ENCODE results near the gene ACTMAP.

The ACTMAP gene

DNA sequence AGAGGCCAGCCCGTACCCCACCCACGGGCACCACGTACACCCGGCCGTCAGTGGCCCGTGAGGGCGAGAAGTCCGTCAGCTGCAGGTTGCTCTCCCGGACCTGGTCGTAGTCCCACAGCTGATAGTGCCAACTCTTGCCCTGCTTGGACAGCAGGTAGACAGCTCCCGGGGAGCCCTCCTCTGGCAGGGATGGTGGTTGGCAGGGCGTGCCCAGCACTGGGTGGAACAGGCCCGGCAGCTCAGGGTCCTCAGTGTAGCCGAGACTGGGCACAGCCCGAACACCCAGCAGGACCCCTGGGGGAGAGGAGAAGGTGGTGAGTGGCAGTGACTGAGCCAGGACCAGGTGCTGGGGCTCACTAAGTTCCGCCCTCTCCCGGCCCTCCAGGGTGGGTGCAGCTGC lies 7.8 kb downstream of the ACTMAP start:
- H2BK12ac ChIP-seq (ENCODE audit: low read length), result no peak overlapping the region
- H2BK120ac ChIP-seq (ENCODE audit: low read depth, low read length), result no peak overlapping the region
- no CpG with 5 or more reads among the region's 17 CpGs for WGBS, 2 donors (ENCODE audit: extremely low coverage in 2 of 2, insufficient read length in 2 of 2, insufficient replicate concordance in 1 of 2)
- no peak overlapping the region for H3K9ac ChIP-seq (ENCODE audit: low read depth, low read length, poor library complexity)
- peaks cover 0 to 1% of the 10 kb centered on the region in 2 donors for H3K9me3 ChIP-seq (replicated peaks in 1 of 2; ENCODE audit: control insufficient read depth in 2 of 2, insufficient read depth in 1 of 2, low read depth in 1 of 2, low read length in 2 of 2)
- DNase-seq (ENCODE audit: low spot score), result no peak
- H3K4ac ChIP-seq (ENCODE audit: low read length), result no peak overlapping the region
- peak overlapping the region in 1 of 2 donors; percentile 45 for H3K4me3 ChIP-seq (ENCODE audit: low read length in 2 of 2)
- no peak overlapping the region for H3K27ac ChIP-seq (replicated peaks; ENCODE audit: low read length)
- H3K79me1 ChIP-seq (ENCODE audit: low read depth, low read length), result peaks cover 3% of the 10 kb centered on the region
- H2AK5ac ChIP-seq (ENCODE audit: low read depth, low read length), result no peak overlapping the region
- H3K23ac ChIP-seq (ENCODE audit: low read depth, low read length, poor library complexity), result peak overlapping the region; percentile 95
- H2BK15ac ChIP-seq (ENCODE audit: low read length), result no peak overlapping the region
- no peak overlapping the region for H2BK5ac ChIP-seq (ENCODE audit: low read length)
- no peak overlapping the region for H2AFZ ChIP-seq (ENCODE audit: low read length)
- H3K14ac ChIP-seq (ENCODE audit: low read length), result no peak overlapping the region
- H4K8ac ChIP-seq (ENCODE audit: low read depth, low read length), result no peak overlapping the region
- H4K91ac ChIP-seq (ENCODE audit: low read depth, low read length, poor library complexity), result no peak overlapping the region
- no peak overlapping the region for H3K18ac ChIP-seq (ENCODE audit: low read length)
- peaks cover 17 to 49% of the 10 kb centered on the region in 2 donors for H3K36me3 ChIP-seq (replicated peaks in 1 of 2; ENCODE audit: control insufficient read depth in 2 of 2, insufficient read depth in 2 of 2, low read length in 2 of 2)
- H3K4me1 ChIP-seq (ENCODE audit: control insufficient read depth in 2 of 2, insufficient read depth in 1 of 2, low read depth in 1 of 2, low read length in 2 of 2), result peaks cover 0 to 1% of the 10 kb centered on the region in 2 donors
- no peaks in the 10 kb centered on the region for H3K27me3 ChIP-seq (ENCODE audit: control insufficient read depth in 3 of 3, insufficient read depth in 3 of 3, low read depth in 1 of 3, low read length in 3 of 3)
- H3K4me2 ChIP-seq (ENCODE audit: insufficient read depth, low read length, poor library complexity, severe bottlenecking), result no peak overlapping the region

DNA sequence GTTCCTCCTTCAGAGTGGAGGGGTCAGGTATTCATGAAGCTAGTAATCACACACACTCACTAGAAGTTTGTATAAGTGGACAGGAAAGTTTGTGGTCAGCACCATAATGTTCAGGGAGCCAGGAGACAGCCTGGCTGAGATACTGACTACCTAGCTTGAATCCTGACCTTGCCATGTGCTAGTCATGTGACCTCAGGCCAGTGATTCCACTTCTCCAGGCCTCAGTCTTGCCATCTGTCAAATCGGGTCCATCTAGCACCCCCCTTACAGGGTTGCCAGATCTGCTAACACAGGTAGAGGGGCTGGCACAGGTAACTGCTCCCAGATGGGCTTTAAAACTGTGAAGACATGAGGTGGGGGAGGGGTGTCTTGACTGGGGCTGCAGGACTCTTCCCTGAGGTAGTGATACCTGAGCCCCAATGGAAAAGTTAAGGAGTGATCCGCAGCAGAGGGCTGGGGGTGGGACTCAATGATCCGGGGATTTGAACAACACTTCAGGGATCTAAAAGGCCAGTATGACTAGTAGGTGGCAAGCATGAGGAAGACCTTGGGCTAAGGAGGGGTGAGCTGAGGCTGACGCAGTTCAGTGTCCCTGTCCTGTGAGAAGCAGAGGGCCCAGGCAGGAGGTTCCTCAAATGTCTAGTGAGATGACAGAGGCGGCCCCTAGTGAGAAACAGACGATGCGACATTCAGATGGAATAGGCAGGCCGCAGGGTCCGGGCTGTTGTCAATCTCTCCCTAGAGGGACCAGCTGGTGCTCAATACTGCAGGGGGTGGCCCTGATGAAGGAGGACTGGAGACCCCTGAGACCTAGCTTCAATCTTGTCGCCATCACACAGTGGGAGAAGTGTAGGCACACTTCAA lies 8.5 kb downstream of the ACTMAP start:
- no peak overlapping the region for H4K91ac ChIP-seq (ENCODE audit: low read depth, low read length, poor library complexity)
- no peak overlapping the region for H2BK12ac ChIP-seq (ENCODE audit: low read length)
- H3K18ac ChIP-seq (ENCODE audit: low read length), result no peak overlapping the region
- no peak overlapping the region for H3K9ac ChIP-seq (ENCODE audit: low read depth, low read length, poor library complexity)
- H3K27ac ChIP-seq (replicated peaks; ENCODE audit: low read length), result no peak overlapping the region
- H3K9me3 ChIP-seq (replicated peaks in 1 of 2; ENCODE audit: control insufficient read depth in 2 of 2, insufficient read depth in 1 of 2, low read depth in 1 of 2, low read length in 2 of 2), result peaks cover 0 to 1% of the 10 kb centered on the region in 2 donors
- H3K79me1 ChIP-seq (ENCODE audit: low read depth, low read length), result peaks cover 3% of the 10 kb centered on the region
- peaks cover 0 to 1% of the 10 kb centered on the region in 2 donors for H3K4me1 ChIP-seq (ENCODE audit: control insufficient read depth in 2 of 2, insufficient read depth in 1 of 2, low read depth in 1 of 2, low read length in 2 of 2)
- no peak overlapping the region for H3K14ac ChIP-seq (ENCODE audit: low read length)
- WGBS, 2 donors (ENCODE audit: extremely low coverage in 2 of 2, insufficient read length in 2 of 2, insufficient replicate concordance in 1 of 2), result no CpG with 5 or more reads among the region's 10 CpGs
- peak overlapping the region; percentile 95 for H3K23ac ChIP-seq (ENCODE audit: low read depth, low read length, poor library complexity)
- no peak for DNase-seq (ENCODE audit: low spot score)
- H2AFZ ChIP-seq (ENCODE audit: low read length), result no peak overlapping the region
- H2BK15ac ChIP-seq (ENCODE audit: low read length), result no peak overlapping the region
- peaks cover 23 to 57% of the 10 kb centered on the region in 2 donors for H3K36me3 ChIP-seq (replicated peaks in 1 of 2; ENCODE audit: control insufficient read depth in 2 of 2, insufficient read depth in 2 of 2, low read length in 2 of 2)
- H3K4me2 ChIP-seq (ENCODE audit: insufficient read depth, low read length, poor library complexity, severe bottlenecking), result no peak overlapping the region
- H2AK5ac ChIP-seq (ENCODE audit: low read depth, low read length), result no peak overlapping the region
- peak overlapping the region in 1 of 2 donors; percentile 45 for H3K4me3 ChIP-seq (ENCODE audit: low read length in 2 of 2)
- H4K8ac ChIP-seq (ENCODE audit: low read depth, low read length), result no peak overlapping the region
- no peak overlapping the region for H2BK120ac ChIP-seq (ENCODE audit: low read depth, low read length)
- no peaks in the 10 kb centered on the region for H3K27me3 ChIP-seq (ENCODE audit: control insufficient read depth in 3 of 3, insufficient read depth in 3 of 3, low read depth in 1 of 3, low read length in 3 of 3)
- no peak overlapping the region for H3K4ac ChIP-seq (ENCODE audit: low read length)
- no peak overlapping the region for H2BK5ac ChIP-seq (ENCODE audit: low read length)

DNA sequence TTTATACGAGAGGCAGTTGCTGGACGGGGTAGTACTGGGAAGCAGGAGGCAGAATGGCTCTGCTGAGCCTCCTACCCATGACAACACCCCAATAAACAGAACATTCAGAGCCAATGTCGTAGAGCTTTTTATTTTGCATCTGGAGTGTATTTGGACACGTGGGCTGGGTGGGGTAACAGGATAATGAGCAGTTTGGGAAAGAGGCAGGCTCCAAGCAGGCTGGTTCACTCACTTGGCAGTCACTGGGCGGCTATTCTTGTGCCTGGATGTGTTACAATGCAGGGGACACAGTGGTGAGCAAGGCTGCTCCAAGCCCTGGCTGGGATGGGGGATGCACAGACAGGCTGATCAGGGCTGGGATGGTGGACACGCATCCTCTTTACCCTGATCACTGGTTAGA lies 9.5 kb downstream of the ACTMAP start:
- no peak overlapping the region for H2BK120ac ChIP-seq (ENCODE audit: low read depth, low read length)
- H2AK5ac ChIP-seq (ENCODE audit: low read depth, low read length), result no peak overlapping the region
- no peak overlapping the region for H2AFZ ChIP-seq (ENCODE audit: low read length)
- H3K23ac ChIP-seq (ENCODE audit: low read depth, low read length, poor library complexity), result no peak overlapping the region
- H4K8ac ChIP-seq (ENCODE audit: low read depth, low read length), result no peak overlapping the region
- no peak for DNase-seq (ENCODE audit: low spot score)
- H3K27me3 ChIP-seq (ENCODE audit: control insufficient read depth in 3 of 3, insufficient read depth in 3 of 3, low read depth in 1 of 3, low read length in 3 of 3), result no peaks in the 10 kb centered on the region
- H3K27ac ChIP-seq (replicated peaks; ENCODE audit: low read length), result no peak overlapping the region
- H3K4me3 ChIP-seq (ENCODE audit: low read length in 2 of 2), result peak overlapping the region in 1 of 2 donors; percentile 46
- H3K4me2 ChIP-seq (ENCODE audit: insufficient read depth, low read length, poor library complexity, severe bottlenecking), result no peak overlapping the region
- peaks cover 0 to 1% of the 10 kb centered on the region in 2 donors for H3K9me3 ChIP-seq (replicated peaks in 1 of 2; ENCODE audit: control insufficient read depth in 2 of 2, insufficient read depth in 1 of 2, low read depth in 1 of 2, low read length in 2 of 2)
- H3K14ac ChIP-seq (ENCODE audit: low read length), result no peak overlapping the region
- H4K91ac ChIP-seq (ENCODE audit: low read depth, low read length, poor library complexity), result no peak overlapping the region
- peak overlapping the region; percentile 34 for H3K9ac ChIP-seq (ENCODE audit: low read depth, low read length, poor library complexity)
- no peak overlapping the region for H2BK15ac ChIP-seq (ENCODE audit: low read length)
- H2BK5ac ChIP-seq (ENCODE audit: low read length), result no peak overlapping the region
- no peak overlapping the region for H3K18ac ChIP-seq (ENCODE audit: low read length)
- peaks cover 0 to 1% of the 10 kb centered on the region in 2 donors for H3K4me1 ChIP-seq (ENCODE audit: control insufficient read depth in 2 of 2, insufficient read depth in 1 of 2, low read depth in 1 of 2, low read length in 2 of 2)
- peaks cover 27 to 64% of the 10 kb centered on the region in 2 donors for H3K36me3 ChIP-seq (replicated peaks in 1 of 2; ENCODE audit: control insufficient read depth in 2 of 2, insufficient read depth in 2 of 2, low read length in 2 of 2)
- H3K4ac ChIP-seq (ENCODE audit: low read length), result no peak overlapping the region
- no CpG with 5 or more reads among the region's 6 CpGs for WGBS, 2 donors (ENCODE audit: extremely low coverage in 2 of 2, insufficient read length in 2 of 2, insufficient replicate concordance in 1 of 2)
- no peak overlapping the region for H2BK12ac ChIP-seq (ENCODE audit: low read length)
- peaks cover 3% of the 10 kb centered on the region for H3K79me1 ChIP-seq (ENCODE audit: low read depth, low read length)

DNA sequence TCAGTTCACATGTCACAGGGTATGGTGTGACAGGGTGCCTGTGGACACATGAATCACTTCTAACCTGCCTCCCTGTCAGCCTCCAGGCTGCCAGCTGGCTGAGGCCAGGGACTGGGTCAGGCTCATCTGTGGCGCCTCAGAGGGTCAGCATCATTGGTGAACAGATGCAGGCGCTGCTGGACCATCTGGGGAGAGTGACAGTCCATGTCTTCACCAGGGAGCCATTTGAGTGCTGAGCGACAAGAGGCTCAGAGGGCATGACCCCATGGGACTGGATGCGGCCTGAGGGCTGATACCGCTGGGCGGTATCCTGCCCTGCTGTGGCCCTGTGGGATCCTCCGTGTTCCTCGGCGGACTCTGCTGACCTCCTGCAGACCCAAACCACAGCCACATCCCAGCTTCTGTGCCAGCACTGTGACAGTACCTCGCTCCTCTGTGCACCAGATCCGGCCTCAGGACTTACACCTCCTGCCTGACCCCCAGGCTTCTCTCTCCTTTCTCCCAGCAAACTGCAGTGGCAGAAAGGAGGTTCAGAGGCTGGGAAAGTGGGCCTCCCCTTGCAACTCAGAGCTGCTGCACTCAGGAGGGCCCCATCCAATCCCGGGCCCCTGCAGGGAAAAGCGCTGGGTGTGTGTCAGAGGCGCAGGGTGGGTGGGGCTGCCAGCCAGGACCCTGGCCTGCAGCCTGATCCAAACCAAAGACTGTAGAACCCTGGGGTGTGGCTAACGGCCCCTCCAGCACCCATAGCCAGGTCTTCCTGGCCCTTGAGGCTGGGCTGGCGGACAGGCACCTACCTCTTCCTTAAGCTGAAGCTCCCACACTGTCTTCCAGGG lies 10.2 kb downstream of the ACTMAP start:
- Histone ChIP-seq H4K8ac (ENCODE audit: low read depth, low read length) (peak overlapping the region; percentile 65), H3K14ac (ENCODE audit: low read length) (no peak overlapping the region), H3K23ac (ENCODE audit: low read depth, low read length, poor library complexity) (no peak overlapping the region), H3K27me3 (ENCODE audit: control insufficient read depth in 3 of 3, insufficient read depth in 3 of 3, low read depth in 1 of 3, low read length in 3 of 3) (no peaks in the 10 kb centered on the region), H3K9ac (ENCODE audit: low read depth, low read length, poor library complexity) (peak overlapping the region; percentile 44), H3K9me3 (replicated peaks in 1 of 2; ENCODE audit: control insufficient read depth in 2 of 2, insufficient read depth in 1 of 2, low read depth in 1 of 2, low read length in 2 of 2) (peaks cover 0 to 1% of the 10 kb centered on the region in 2 donors), H2BK120ac (ENCODE audit: low read depth, low read length) (no peak overlapping the region), H3K79me1 (ENCODE audit: low read depth, low read length) (peaks cover 3% of the 10 kb centered on the region), H4K91ac (ENCODE audit: low read depth, low read length, poor library complexity) (no peak overlapping the region), H3K4me1 (ENCODE audit: control insufficient read depth in 2 of 2, insufficient read depth in 1 of 2, low read depth in 1 of 2, low read length in 2 of 2) (no peaks in the 10 kb centered on the region), H3K27ac (replicated peaks; ENCODE audit: low read length) (no peak overlapping the region), H2BK5ac (ENCODE audit: low read length) (no peak overlapping the region), H3K4me3 (ENCODE audit: low read length in 2 of 2) (no peak overlapping the region), H3K18ac (ENCODE audit: low read length) (no peak overlapping the region), H3K4me2 (ENCODE audit: insufficient read depth, low read length, poor library complexity, severe bottlenecking) (no peak overlapping the region), H2BK15ac (ENCODE audit: low read length) (no peak overlapping the region), H3K36me3 (replicated peaks in 1 of 2; ENCODE audit: control insufficient read depth in 2 of 2, insufficient read depth in 2 of 2, low read length in 2 of 2) (peaks cover 33 to 71% of the 10 kb centered on the region in 2 donors), H2AFZ (ENCODE audit: low read length) (no peak overlapping the region), H2AK5ac (ENCODE audit: low read depth, low read length) (no peak overlapping the region), H3K4ac (ENCODE audit: low read length) (no peak overlapping the region), H2BK12ac (ENCODE audit: low read length) (no peak overlapping the region)
- no peak for DNase-seq (ENCODE audit: low spot score)
- no CpG with 5 or more reads among the region's 16 CpGs for WGBS, 2 donors (ENCODE audit: extremely low coverage in 2 of 2, insufficient read length in 2 of 2, insufficient replicate concordance in 1 of 2)
